CD14-positive monocyte (primary cell): ENCODE data around the gene RBM43. TPM values are rescaled to one million over a fixed set of nuclear protein-coding genes. Genes with fewer than 3 reads are reported as not detected.

Experiments used
- DNase-seq, 3 donors: peaks; one replicate each; pipeline ENCODE4 v3.0.0-alpha.2; 2011 to 2022
- H2AFZ ChIP-seq: 2 replicates; pipeline ENCODE4 v1.6.0; 2012; ENCODE audit warnings: mild to moderate bottlenecking, low read depth, low read length, inconsistent platforms; ENCODE audit not compliant: insufficient read depth, poor library complexity, severe bottlenecking
- H3K27ac ChIP-seq, 2 donors: 1 replicate in 1 of 2; 2 replicates in 1 of 2; pipeline ENCODE4 v1.5.1; 2012 to 2013; ENCODE audit warnings: low read length in 2 of 2, control low read depth in 1 of 2, inconsistent platforms in 1 of 2, low read depth in 1 of 2, mild to moderate bottlenecking in 1 of 2
- H3K27me3 ChIP-seq, 2 donors: one replicate each; pipeline versions ENCODE4 v1.6.0 to v1.6.1; 2011 to 2013; ENCODE audit warnings: low read length in 2 of 2; ENCODE audit not compliant: control insufficient read depth in 2 of 2, insufficient read depth in 2 of 2
- H3K36me3 ChIP-seq, 2 donors: replicated peaks in 1 of 2; 1 replicate in 1 of 2; 2 replicates in 1 of 2; pipeline versions ENCODE4 v1.5.1 to v1.6.1; 2012 to 2013; ENCODE audit warnings: low read length in 2 of 2, control low read depth in 1 of 2, inconsistent platforms in 1 of 2, mild to moderate bottlenecking in 1 of 2; ENCODE audit not compliant: insufficient read depth in 2 of 2, control insufficient read depth in 1 of 2
- H3K4me1 ChIP-seq, 2 donors: 1 replicate in 1 of 2; 2 replicates in 1 of 2; pipeline versions ENCODE4 v1.5.1 to v1.6.1; 2012 to 2013; ENCODE audit warnings: low read length in 2 of 2, control low read depth in 1 of 2, inconsistent platforms in 1 of 2, mild to moderate bottlenecking in 1 of 2, moderate library complexity in 1 of 2; ENCODE audit not compliant: insufficient read depth in 2 of 2, control insufficient read depth in 1 of 2
- H3K4me2 ChIP-seq: replicated peaks from 2 replicates; pipeline ENCODE3; 2012; ENCODE audit warnings: low read length, moderate library complexity, mild to moderate bottlenecking; ENCODE audit not compliant: poor library complexity, severe bottlenecking; ENCODE audit errors: extremely low read depth
- H3K4me3 ChIP-seq, 3 experiments: fragments of 200-600 bp in 1 of 3; sonication (generic) in 1 of 3; replicated peaks in 1 of 3; 1 replicate in 2 of 3; 2 replicates in 1 of 3; pipeline ENCODE4 v1.5.1; 2011 to 2013; ENCODE audit warnings: low read length in 3 of 3, mild to moderate bottlenecking in 3 of 3, control low read depth in 2 of 3, low read depth in 2 of 3, inconsistent platforms in 1 of 3, moderate library complexity in 1 of 3
- H3K79me2 ChIP-seq: 2 replicates; pipeline ENCODE4 v1.6.0; 2012; ENCODE audit warnings: mild to moderate bottlenecking, control low read depth, inconsistent platforms, low read length, moderate library complexity; ENCODE audit not compliant: insufficient read depth
- H3K9ac ChIP-seq: 2 replicates; pipeline ENCODE4 v1.6.0; 2017; ENCODE audit warnings: low read length, mild to moderate bottlenecking; ENCODE audit not compliant: insufficient read depth, poor library complexity, severe bottlenecking
- H3K9me3 ChIP-seq, 2 donors: replicated peaks in 1 of 2; 1 replicate in 1 of 2; 2 replicates in 1 of 2; pipeline versions ENCODE4 v1.5.1 to v1.6.1; 2012 to 2013; ENCODE audit warnings: low read length in 2 of 2, control low read depth in 1 of 2; ENCODE audit not compliant: control insufficient read depth in 1 of 2, insufficient read depth in 1 of 2
- H4K20me1 ChIP-seq: 2 replicates; pipeline ENCODE4 v1.6.0; 2012; ENCODE audit warnings: mild to moderate bottlenecking, low read length, control low read depth, moderate library complexity; ENCODE audit not compliant: insufficient read depth
- H3K27ac Mint-ChIP-seq, 7 donors: one replicate each; pipeline ENCODE4 v1.8.0; 2020; ENCODE audit warnings: mild to moderate bottlenecking in 7 of 7, mixed read lengths in 7 of 7, moderate library complexity in 6 of 7, inconsistent platforms in 2 of 7
- H3K27me3 Mint-ChIP-seq, 3 donors: one replicate each; pipeline ENCODE4 v1.8.0; 2021 to 2022; ENCODE audit warnings: low read depth in 3 of 3, mild to moderate bottlenecking in 3 of 3, mixed read lengths in 3 of 3, moderate library complexity in 3 of 3, inconsistent platforms in 1 of 3
- H3K36me3 Mint-ChIP-seq, 2 donors: one replicate each; pipeline ENCODE4 v1.8.0; 2020; ENCODE audit warnings: mixed read lengths in 2 of 2, inconsistent platforms in 1 of 2, mild to moderate bottlenecking in 1 of 2
- H3K4me1 Mint-ChIP-seq: one replicate; pipeline ENCODE4 v1.8.0; 2020; ENCODE audit warnings: mild to moderate bottlenecking, mixed read lengths
- H3K4me3 Mint-ChIP-seq, 2 donors: one replicate each; pipeline ENCODE4 v1.8.0; 2020; ENCODE audit warnings: mild to moderate bottlenecking in 2 of 2, mixed read lengths in 2 of 2, moderate library complexity in 1 of 2
- H3K9me3 Mint-ChIP-seq, 7 donors: one replicate each; pipeline ENCODE4 v1.8.0; 2020 to 2022; ENCODE audit warnings: mixed read lengths in 7 of 7, mild to moderate bottlenecking in 6 of 7, moderate library complexity in 6 of 7, inconsistent platforms in 2 of 7
- CTCF ChIP-seq: fragments of 200-600 bp; IDR thresholded peaks from one replicate; pipeline ENCODE4 v1.8.0; 2022; ENCODE audit warnings: antibody characterized with exemption, mild to moderate bottlenecking
- WGBS: methylation state at CpG from one replicate; pipeline ENCODE4 v1.1.5; 2013; ENCODE audit warnings: missing lambda C conversion rate; ENCODE audit not compliant: insufficient coverage; 5-methylcytosine and 5-hydroxymethylcytosine counted together
- intact Hi-C, 2 donors: fragments of 100-400 bp; cut with micrococcal nuclease; formaldehyde crosslinking; loops; one replicate each; pipeline versions ENCODE4 v1.15.0 to v1.15.1; 2023
- polyA plus RNA-seq, 3 donors: library from polyadenylated mRNA; depleted of rRNA in 1 of 3; unstranded in 2 of 3; stranded (reverse) in 1 of 3; fragments of 300-500 nt in 2 of 3; fragments of >200 nt in 1 of 3; fragmentation: Illumina TruSeq in 2 of 3; gene quantifications; 1 replicate in 2 of 3; 2 replicates in 1 of 3; pipeline ENCODE4 v1.2.3, GENCODE V29; 2012 to 2021

RBM43 gene
- polyA plus RNA-seq, 3 donors = 0.24 to 2.6 (median 0.38) TPM

- peaks cover 17% of the 10 kb centered on the region for H3K4me1 Mint-ChIP-seq
- H3K9me3 ChIP-seq = no peaks in the 10 kb centered on the region
- H3K79me2 ChIP-seq = no peaks in the 10 kb centered on the region
- no peak overlapping the region for H3K4me2 ChIP-seq
- intact Hi-C loops = no loop called here
- H3K27ac Mint-ChIP-seq = peak overlapping the region in 1 of 7 donors; percentile 30
- no peak overlapping the region for H3K9ac ChIP-seq
- H3K27me3 Mint-ChIP-seq = peaks cover 0 to 3% (median 0%) of the 10 kb centered on the region in 3 donors
- no peaks in the 10 kb centered on the region for H3K27me3 ChIP-seq
- H3K27ac ChIP-seq = no peak overlapping the region
- H2AFZ ChIP-seq = peak overlapping the region; percentile 36
- no peak for DNase-seq
- WGBS = 97% methylated on average over 5 of the region's 8 CpGs
- no peaks in the 10 kb centered on the region for H3K36me3 Mint-ChIP-seq
- H3K4me3 ChIP-seq = no peak overlapping the region
- H3K4me1 ChIP-seq = peaks cover 9 to 10% of the 10 kb centered on the region in 2 donors
- peaks cover 0 to 1% (median 0%) of the 10 kb centered on the region in 7 donors for H3K9me3 Mint-ChIP-seq
- no peak for TF ChIP-seq CTCF
- no peak overlapping the region for H3K4me3 Mint-ChIP-seq
- no peaks in the 10 kb centered on the region for H3K36me3 ChIP-seq
- H4K20me1 ChIP-seq = no peaks in the 10 kb centered on the region
These were observed 966 bp upstream of the RBM43 start for GRCh38 chr2:151262629-151263028.

- intact Hi-C loops = no loop called here
- Histone ChIP-seq H3K9me3 (no peaks in the 10 kb centered on the region), H3K9ac (peak overlapping the region; percentile 87), H2AFZ (peak overlapping the region; percentile 98), H3K27me3 (no peaks in the 10 kb centered on the region), H3K4me1 (peaks cover 9 to 10% of the 10 kb centered on the region in 2 donors), H3K4me3 (peak overlapping the region; percentile 79 to 91 (median 84)), H3K79me2 (no peaks in the 10 kb centered on the region), H3K4me2 (peak overlapping the region; percentile 75), H3K27ac (peak overlapping the region; percentile 87 to 89), H4K20me1 (no peaks in the 10 kb centered on the region), H3K36me3 (no peaks in the 10 kb centered on the region)
- TF ChIP-seq CTCF = no peak
- H3K9me3 Mint-ChIP-seq = no peaks in the 10 kb centered on the region
- H3K4me3 Mint-ChIP-seq = peak overlapping the region; percentile 89 to 95
- H3K27ac Mint-ChIP-seq = peak overlapping the region; percentile 84 to 95 (median 92)
- H3K36me3 Mint-ChIP-seq = peaks cover 0 to 2% of the 10 kb centered on the region in 2 donors
- H3K27me3 Mint-ChIP-seq = peaks cover 0 to 6% (median 0%) of the 10 kb centered on the region in 3 donors
- WGBS = 0% methylated on average over 4 of the region's 9 CpGs
- H3K4me1 Mint-ChIP-seq = peaks cover 20% of the 10 kb centered on the region
- no peak for DNase-seq
These were observed 271 bp upstream of the RBM43 start for GRCh38 chr2:151261977-151262291.
